Measurements from ENCODE around the gene MUC6. TPM values are rescaled to one million over a fixed set of nuclear protein-coding genes. Genes with fewer than 3 reads are reported as not detected.

Gene MUC6
- total RNA-seq, 1 experiment from 2014 or later, result not detected

GRCh38 chr11:969651-970205 is 66.8 kb downstream of the MUC6 start:
- DNase-seq (ENCODE audit: low read depth), result no peak

- no peak for DNase-seq (ENCODE audit: low read depth)
These were observed 67.7 kb downstream of the MUC6 start for GRCh38 chr11:968822-969221.

GRCh38 chr11:967995-968751 is 68.3 kb downstream of the MUC6 start:
- DNase-seq (ENCODE audit: low read depth), result no peak

GRCh38 chr11:965206-965775 is 71.2 kb downstream of the MUC6 start:
- DNase-seq (ENCODE audit: low read depth), result no peak

- no peak for DNase-seq (ENCODE audit: low read depth)
These were observed 72.7 kb downstream of the MUC6 start for GRCh38 chr11:963852-964251.

Other genes with a start within 250 kb of the MUC6 start
- 0.53 and 1.0 TPM in 2 replicates for gene CEND1, start 246.6 kb downstream of the MUC6 start, total RNA-seq (2014; rRNA removed; shearing (Covaris generic))
- gene SLC25A22, start 238.4 kb downstream of the MUC6 start, total RNA-seq (2014; rRNA removed; shearing (Covaris generic)), result 33.9 and 47.5 TPM in 2 replicates
- 7.4 and 12.3 TPM in 2 replicates for gene PIDD1, start 231.5 kb downstream of the MUC6 start, total RNA-seq (2014; rRNA removed; shearing (Covaris generic))
- 1,130 and 1,145 TPM in 2 replicates for gene RPLP2, start 226.8 kb downstream of the MUC6 start, total RNA-seq (2014; rRNA removed; shearing (Covaris generic))
- gene PNPLA2, start 217.8 kb downstream of the MUC6 start, total RNA-seq (2014; rRNA removed; shearing (Covaris generic)), result 18.1 and 39.0 TPM in 2 replicates
- not detected in 2 replicates for gene CRACR2B, start 208.8 kb downstream of the MUC6 start, total RNA-seq (2014; rRNA removed; shearing (Covaris generic))
- 483 and 506 TPM in 2 replicates for gene CD151, start 203.8 kb downstream of the MUC6 start, total RNA-seq (2014; rRNA removed; shearing (Covaris generic))
- gene POLR2L, start 194.2 kb downstream of the MUC6 start, total RNA-seq (2014; rRNA removed; shearing (Covaris generic)), result 537 and 672 TPM in 2 replicates
- gene TSPAN4, start 193.9 kb downstream of the MUC6 start, total RNA-seq (2014; rRNA removed; shearing (Covaris generic)), result 178 and 205 TPM in 2 replicates
- gene CHID1, start 125.9 kb downstream of the MUC6 start, total RNA-seq (2014; rRNA removed; shearing (Covaris generic)), result 25.9 and 43.4 TPM in 2 replicates
- gene AP2A2, start 110.8 kb downstream of the MUC6 start, total RNA-seq (2014; rRNA removed; shearing (Covaris generic)), result 19.1 and 24.9 TPM in 2 replicates
- gene MUC2, start 38.2 kb upstream of the MUC6 start, total RNA-seq (2014; rRNA removed; shearing (Covaris generic)), result not detected in 2 replicates
- gene MUC5AC, start 121.2 kb upstream of the MUC6 start, total RNA-seq (2014; rRNA removed; shearing (Covaris generic)), result not detected in 2 replicates
- 0.03 TPM in 1 of 2 replicates, not detected in the other for gene MUC5B, start 186.3 kb upstream of the MUC6 start, total RNA-seq (2014; rRNA removed; shearing (Covaris generic))

Measured in HT1080 (cell line).